HepG2 (cell line): ENCODE measurements around the gene ETV2. TPM values are rescaled to one million over a fixed set of nuclear protein-coding genes. Genes with fewer than 3 reads are reported as not detected.
A peak's percentile ranks its signal among the peaks of the same experiment; 100 is the strongest.

Experiments
- ARNT ChIP-seq: fragments of 450-650 bp; IDR thresholded peaks from 2 replicates; pipeline ENCODE4 v1.6.1; 2017
- ATF3 ChIP-seq: sonication (generic); formaldehyde crosslinking; IDR thresholded peaks from 2 replicates; pipeline ENCODE4 v1.4.0; 2020; ENCODE audit warnings: missing genetic modification reagents
- FOXJ3 ChIP-seq: sonication (generic); formaldehyde crosslinking; IDR thresholded peaks from 2 replicates; pipeline ENCODE4 v1.4.0; 2020; ENCODE audit warnings: missing genetic modification reagents, mild to moderate bottlenecking, borderline replicate concordance
- FOXP1 ChIP-seq, 2 experiments: fragments of 450-650 bp in 1 of 2; IDR thresholded peaks; 2 replicates each; pipeline ENCODE4 v1.6.1; 2017 to 2018; ENCODE audit warnings: antibody characterized with exemption in 1 of 2
- MAX ChIP-seq: IDR thresholded peaks from 2 replicates; pipeline ENCODE4 v1.6.1; 2012; ENCODE audit warnings: inconsistent platforms
- MIXL1 ChIP-seq: IDR thresholded peaks from 2 replicates; pipeline ENCODE4 v1.6.1; 2016
- NFE2L1 ChIP-seq: sonication (generic); formaldehyde crosslinking; IDR thresholded peaks from 2 replicates; pipeline ENCODE4 v1.4.0; 2020; ENCODE audit warnings: missing genetic modification reagents, mild to moderate bottlenecking, borderline replicate concordance
- NR1H2 ChIP-seq: sonication (generic); formaldehyde crosslinking; IDR thresholded peaks from 2 replicates; pipeline ENCODE4 v1.8.1; 2022; ENCODE audit warnings: low read depth, missing genetic modification reagents, borderline replicate concordance
- NR3C1 ChIP-seq: sonication (generic); formaldehyde crosslinking; IDR thresholded peaks from 2 replicates; pipeline ENCODE4 v1.4.0; 2020; ENCODE audit warnings: missing genetic modification reagents
- SMC3 ChIP-seq: IDR thresholded peaks from 2 replicates; pipeline ENCODE4 v1.6.1; 2011; ENCODE audit warnings: low read length, improper control_type of control experiment
- SMYD3 ChIP-seq: sonication (generic); formaldehyde crosslinking; IDR thresholded peaks from 2 replicates; pipeline ENCODE4 v1.8.1; 2023; ENCODE audit warnings: mild to moderate bottlenecking, missing genetic modification reagents
- XBP1 ChIP-seq: sonication (generic); formaldehyde crosslinking; IDR thresholded peaks from 2 replicates; pipeline ENCODE4 v1.5.0; 2020; ENCODE audit warnings: missing genetic modification reagents
- ZNF142 ChIP-seq: sonication (generic); formaldehyde crosslinking; IDR thresholded peaks from 2 replicates; pipeline ENCODE4 v1.4.0; 2020; ENCODE audit warnings: missing genetic modification reagents
- ZNF143 ChIP-seq: sonication (generic); formaldehyde crosslinking; IDR thresholded peaks from 2 replicates; pipeline ENCODE4 v1.4.0; 2020; ENCODE audit warnings: missing genetic modification reagents
- ZNF251 ChIP-seq: sonication (generic); formaldehyde crosslinking; IDR thresholded peaks from 2 replicates; pipeline ENCODE4 v1.9.0; 2021; ENCODE audit warnings: mild to moderate bottlenecking, missing genetic modification reagents
- ZNF276 ChIP-seq: sonication (generic); formaldehyde crosslinking; IDR thresholded peaks from 2 replicates; pipeline ENCODE4 v1.4.0; 2020; ENCODE audit warnings: mild to moderate bottlenecking, low read depth, missing genetic modification reagents
- ZNF382 ChIP-seq: sonication (generic); formaldehyde crosslinking; IDR thresholded peaks from 2 replicates; pipeline ENCODE4 v1.5.0; 2020; ENCODE audit warnings: missing genetic modification reagents, mild to moderate bottlenecking, borderline replicate concordance
- ZNF414 ChIP-seq: sonication (generic); formaldehyde crosslinking; IDR thresholded peaks from 2 replicates; pipeline ENCODE4 v1.5.0; 2020; ENCODE audit warnings: missing genetic modification reagents
- ZNF460 ChIP-seq: sonication (generic); formaldehyde crosslinking; IDR thresholded peaks from 2 replicates; pipeline ENCODE4 v1.5.1; 2020; ENCODE audit warnings: missing genetic modification reagents, mild to moderate bottlenecking, borderline replicate concordance
- ZNF549 ChIP-seq: sonication (generic); formaldehyde crosslinking; IDR thresholded peaks from 2 replicates; pipeline ENCODE4 v1.5.0; 2020; ENCODE audit warnings: missing genetic modification reagents
- ZNF558 ChIP-seq: sonication (generic); formaldehyde crosslinking; IDR thresholded peaks from 2 replicates; pipeline ENCODE4 v1.9.0; 2022; ENCODE audit warnings: mild to moderate bottlenecking, missing genetic modification reagents, borderline replicate concordance
- ZNF614 ChIP-seq: IDR thresholded peaks from 2 replicates; pipeline ENCODE4 v1.6.1; 2018; ENCODE audit warnings: missing biosample characterization, missing genetic modification reagents, inconsistent platforms, borderline replicate concordance
- ZNF629 ChIP-seq: sonication (generic); formaldehyde crosslinking; conservative IDR thresholded peaks from 2 replicates; pipeline ENCODE4 v1.5.0; 2020; ENCODE audit warnings: missing genetic modification reagents
- polyA plus RNA-seq, 8 experiments: library from polyadenylated mRNA; depleted of rRNA in 3 of 8; stranded (reverse) in 7 of 8; unstranded in 1 of 8; fragments of >200 nt; fragmentation: Illumina TruSeq in 4 of 8; extraction: Trizol in 4 of 8; gene quantifications; 2 replicates each; pipeline versions ENCODE4 v1.2.1 to v1.2.3, GENCODE V29; 2011 to 2016; ENCODE audit warnings: low read depth in 4 of 8, missing spikeins in 1 of 8, mixed read lengths in 1 of 8; ENCODE audit not compliant: insufficient read depth in 1 of 8
- total RNA-seq, 5 experiments: library from RNA; depleted of rRNA; stranded (reverse); fragments of >200 nt; fragmentation: Illumina TruSeq; extraction: Trizol; gene quantifications; 2 replicates each; pipeline ENCODE4 v1.2.3, GENCODE V29; 2016; ENCODE audit warnings: low read depth in 1 of 5

Gene ETV2
- total and polyA plus RNA-seq, 2 of the 13 experiments (the other 11 are each of a cell fraction or from before 2014, with no cell fraction given): 0.07 to 0.20 TPM

DNA sequence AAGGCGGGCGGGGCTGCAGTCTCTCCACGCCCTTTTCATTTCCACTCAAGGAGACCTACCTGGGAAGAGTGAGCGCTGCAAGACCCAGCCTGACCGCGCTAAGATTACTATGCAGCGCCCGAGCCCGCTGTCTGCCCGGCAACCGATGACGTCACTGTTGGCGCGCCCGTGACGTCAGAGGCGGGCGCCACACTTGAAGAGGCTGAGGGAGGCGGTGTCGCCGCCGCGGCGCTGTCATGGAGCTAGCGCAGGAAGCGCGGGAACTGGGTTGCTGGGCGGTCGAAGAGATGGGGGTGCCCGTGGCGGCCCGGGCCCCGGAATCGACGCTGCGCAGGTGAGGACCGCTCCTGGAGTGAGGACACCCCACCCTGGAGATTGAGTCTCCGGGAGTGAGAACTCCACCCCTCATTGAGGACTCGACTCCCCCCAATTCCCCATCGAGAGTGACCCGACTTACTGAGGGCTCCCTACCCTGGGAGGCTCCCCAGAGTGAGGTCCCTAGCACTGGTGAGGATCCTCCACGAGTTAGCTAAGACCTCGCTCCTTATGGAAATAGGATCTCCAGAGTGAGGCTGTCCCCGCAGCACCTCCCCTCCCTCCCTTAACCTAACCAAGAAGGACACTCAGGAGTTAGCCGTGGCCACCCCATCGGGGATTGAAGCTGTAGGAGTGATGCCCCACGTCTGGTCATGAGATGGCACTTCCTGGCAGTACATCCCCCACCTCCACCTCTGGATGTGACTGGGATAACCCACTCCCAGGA, 28.8 kb upstream of the ETV2 start, which contains the start of gene HAUS5 (continued):
- TF ChIP-seq ZNF142: no peak
- TF ChIP-seq ATF3: peak; percentile 71; the same call in 1 of the 2 replicates
- peak; percentile 83 for TF ChIP-seq MAX
- TF ChIP-seq ZNF382 (CRISPR knock-in tag): no peak
- TF ChIP-seq ZNF558 (CRISPR knock-in tag): no peak
- peak; percentile 82 for TF ChIP-seq ZNF414 (CRISPR knock-in tag)
- no peak for TF ChIP-seq ZNF614 (CRISPR knock-in tag)
- no peak for TF ChIP-seq ZNF549
- TF ChIP-seq ZNF251 (CRISPR knock-in tag): no peak
- TF ChIP-seq SMC3: no peak
- TF ChIP-seq NR1H2: no peak
- no peak for TF ChIP-seq ZNF276
- TF ChIP-seq ZNF629 (CRISPR knock-in tag): no peak; the same call in 1 of the 2 replicates
- TF ChIP-seq MIXL1 (CRISPR knock-in tag): no peak
- no peak for TF ChIP-seq NR3C1 (CRISPR knock-in tag)
- no peak for TF ChIP-seq NFE2L1 (CRISPR knock-in tag)
- 0 out of 2 replicates have a peak, but pooled peaks have one; percentile 19 for TF ChIP-seq SMYD3
- TF ChIP-seq ARNT: no peak
- peak; percentile 69 for TF ChIP-seq ZNF143
- no peak for TF ChIP-seq FOXJ3 (CRISPR knock-in tag)
- TF ChIP-seq FOXP1 (IDR thresholded peaks at IDR 0.05): no peak
- no peak for TF ChIP-seq FOXP1 (CRISPR knock-in tag; IDR thresholded peaks at IDR 0.05)
- TF ChIP-seq ZNF460 (CRISPR knock-in tag): no peak
- TF ChIP-seq XBP1 (CRISPR knock-in tag): 0 out of 2 replicates have a peak, but pooled peaks have one; percentile 53
